OCI-LY3 (cell line): Measurements from ENCODE around the gene ATOSA.

ENCODE experiments used
- H2AFZ ChIP-seq: fragments of 200-600, 300-600 bp; shearing (Covaris generic); 2 replicates; pipeline ENCODE4 v1.6.0; 2014; ENCODE audit warnings: antibody characterized with exemption, low read depth, low read length
- H3K27ac ChIP-seq: fragments of 200-600, 300-600 bp; sonication (generic); 2 replicates; pipeline ENCODE4 v1.5.1; 2014; ENCODE audit warnings: mild to moderate bottlenecking, low read length, moderate library complexity, mixed read lengths
- H3K27me3 ChIP-seq: fragments of 200-600, 300-600 bp; sonication (generic); 2 replicates; pipeline ENCODE4 v1.6.1; 2014; ENCODE audit warnings: low read depth, low read length, mixed read lengths
- H3K36me3 ChIP-seq: fragments of 200-600, 300-600 bp; sonication (generic); replicated peaks from 2 replicates; pipeline ENCODE3; 2014; ENCODE audit warnings: low read depth, low read length, mixed read lengths
- H3K4me1 ChIP-seq: fragments of 300-600, 200-600 bp; sonication (generic); 2 replicates; pipeline ENCODE4 v1.6.1; 2014; ENCODE audit warnings: low read length, mixed read lengths
- H3K4me2 ChIP-seq: fragments of 200-600, 300-600 bp; sonication (generic); 2 replicates; pipeline ENCODE4 v1.6.1; 2014; ENCODE audit warnings: low read length, mixed read lengths
- H3K4me3 ChIP-seq: fragments of 300-600, 200-600 bp; sonication (generic); 2 replicates; pipeline ENCODE4 v1.5.1; 2014; ENCODE audit warnings: antibody characterized with exemption, mild to moderate bottlenecking, low read length, moderate library complexity
- H3K79me2 ChIP-seq: fragments of 300-600, 200-600 bp; shearing (Covaris generic); 2 replicates; pipeline ENCODE4 v1.6.1; 2014; ENCODE audit warnings: mild to moderate bottlenecking, low read length, mixed read lengths
- H3K9ac ChIP-seq: fragments of 300-600, 200-600 bp; shearing (Covaris generic); 2 replicates; pipeline ENCODE4 v1.6.0; 2014; ENCODE audit warnings: mild to moderate bottlenecking, low read length, moderate library complexity
- H3K9me3 ChIP-seq: fragments of 200-600, 300-600 bp; shearing (Covaris generic); 2 replicates; pipeline ENCODE4 v1.6.1; 2014; ENCODE audit warnings: low read length, mixed read lengths; ENCODE audit not compliant: insufficient read depth
- H4K20me1 ChIP-seq: fragments of 200-600, 300-600 bp; sonication (generic); 2 replicates; pipeline ENCODE4 v1.6.1; 2016; ENCODE audit warnings: low read length, mixed read lengths; ENCODE audit not compliant: insufficient read depth
- CTCF ChIP-seq: fragments of 200-600, 300-600 bp; sonication (generic); IDR thresholded peaks from 2 replicates; pipeline ENCODE4 v1.5.1; 2014; ENCODE audit warnings: antibody characterized with exemption, low read length, low read depth
- EZH2phosphoT487 ChIP-seq: fragments of 200-600 bp; shearing (Covaris generic); IDR thresholded peaks from 2 replicates; pipeline ENCODE4 v1.6.1; 2018; ENCODE audit warnings: antibody characterized with exemption, mixed run types, low read depth

The ATOSA gene

GRCh38 chr15:52661909-52662308 lies 17.3 kb downstream of the ATOSA start:
- Histone ChIP-seq H3K27me3 (no peaks in the 10 kb centered on the region), H3K9me3 (no peaks in the 10 kb centered on the region), H3K4me2 (no peak overlapping the region), H3K79me2 (no peaks in the 10 kb centered on the region), H3K4me1 (peaks cover 6% of the 10 kb centered on the region; the same call in 1 of the 2 replicates), H3K36me3 (peaks cover 18% of the 10 kb centered on the region), H2AFZ (no peak overlapping the region), H3K4me3 (no peak overlapping the region), H3K27ac (no peak overlapping the region), H3K9ac (no peak overlapping the region), H4K20me1 (no peaks in the 10 kb centered on the region)
- TF ChIP-seq EZH2phosphoT487 = no peak
- TF ChIP-seq CTCF = no peak

- peaks cover 6% of the 10 kb centered on the region; the same call in 1 of the 2 replicates for H3K4me1 ChIP-seq
- no peaks in the 10 kb centered on the region for H4K20me1 ChIP-seq
- no peaks in the 10 kb centered on the region for H3K79me2 ChIP-seq
- H3K27ac ChIP-seq = no peak overlapping the region
- no peak overlapping the region for H3K4me2 ChIP-seq
- H3K27me3 ChIP-seq = no peaks in the 10 kb centered on the region
- H3K36me3 ChIP-seq = peaks cover 19% of the 10 kb centered on the region
- no peaks in the 10 kb centered on the region for H3K9me3 ChIP-seq
- H3K9ac ChIP-seq = no peak overlapping the region
- TF ChIP-seq EZH2phosphoT487 (no peak), CTCF (no peak)
- no peak overlapping the region for H2AFZ ChIP-seq
- no peak overlapping the region for H3K4me3 ChIP-seq
These were observed 19.0 kb downstream of the ATOSA start for GRCh38 chr15:52660192-52660591.

GRCh38 chr15:52658955-52659354 lies 20.2 kb downstream of the ATOSA start:
- Histone ChIP-seq H4K20me1 (no peaks in the 10 kb centered on the region), H3K36me3 (peaks cover 19% of the 10 kb centered on the region), H3K79me2 (no peaks in the 10 kb centered on the region), H3K9ac (no peak overlapping the region), H3K4me2 (no peak overlapping the region), H3K4me1 (peaks cover 6% of the 10 kb centered on the region; the same call in 1 of the 2 replicates), H3K27ac (no peak overlapping the region), H3K27me3 (no peaks in the 10 kb centered on the region), H3K9me3 (no peaks in the 10 kb centered on the region), H3K4me3 (no peak overlapping the region), H2AFZ (no peak overlapping the region)
- TF ChIP-seq CTCF (no peak), EZH2phosphoT487 (no peak)

- H4K20me1 ChIP-seq = no peaks in the 10 kb centered on the region
- H3K4me1 ChIP-seq = peaks cover 6% of the 10 kb centered on the region; the same call in 1 of the 2 replicates
- no peaks in the 10 kb centered on the region for H3K9me3 ChIP-seq
- peaks cover 19% of the 10 kb centered on the region for H3K36me3 ChIP-seq
- no peaks in the 10 kb centered on the region for H3K27me3 ChIP-seq
- no peak overlapping the region for H3K27ac ChIP-seq
- no peak overlapping the region for H3K9ac ChIP-seq
- no peak overlapping the region for H2AFZ ChIP-seq
- no peaks in the 10 kb centered on the region for H3K79me2 ChIP-seq
- no peak for TF ChIP-seq CTCF
- no peak for TF ChIP-seq EZH2phosphoT487
- H3K4me2 ChIP-seq = no peak overlapping the region
- H3K4me3 ChIP-seq = no peak overlapping the region
These were observed 21.9 kb downstream of the ATOSA start for GRCh38 chr15:52657338-52657737.
